Fibroblast of lung (primary cell): ENCODE measurements around the gene ORM2.

Source experiments
- EZH2 ChIP-seq: IDR thresholded peaks from 2 replicates; pipeline ENCODE4 v1.5.1; 2012; ENCODE audit warnings: low read length, control low read depth, mild to moderate bottlenecking; ENCODE audit errors: missing control alignments
- TF ChIP-seq, protein P1 (sequence below), 2 donors: IDR thresholded peaks in 1 of 2; conservative IDR thresholded peaks in 1 of 2; 1 replicate in 1 of 2; 2 replicates in 1 of 2; pipeline ENCODE4 v1.5.1; 2011 to 2012; ENCODE audit warnings: low read length in 2 of 2, control low read depth in 1 of 2, inconsistent platforms in 1 of 2, low read depth in 1 of 2, mild to moderate bottlenecking in 1 of 2

DNA sequence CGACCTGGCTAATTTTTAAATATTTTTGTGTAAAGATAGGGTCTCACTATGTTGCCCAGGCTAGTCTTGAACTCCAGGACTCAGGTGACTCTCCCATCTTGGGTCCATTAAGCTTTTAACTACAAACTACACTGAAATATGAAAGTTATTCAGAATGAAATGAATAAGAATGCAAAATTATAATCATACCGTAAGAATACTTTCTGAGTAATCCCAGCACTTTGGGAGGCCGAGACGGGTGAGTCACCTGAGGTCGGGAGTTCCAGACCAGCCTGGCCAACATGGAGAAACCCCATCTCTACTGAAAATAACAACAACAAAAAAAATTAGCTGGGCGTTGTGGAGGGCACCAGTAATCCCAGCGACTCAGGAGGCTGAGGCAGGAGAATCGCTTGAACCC, 7.9 kb upstream of the ORM2 start:
- TF ChIP-seq, protein P1, sequence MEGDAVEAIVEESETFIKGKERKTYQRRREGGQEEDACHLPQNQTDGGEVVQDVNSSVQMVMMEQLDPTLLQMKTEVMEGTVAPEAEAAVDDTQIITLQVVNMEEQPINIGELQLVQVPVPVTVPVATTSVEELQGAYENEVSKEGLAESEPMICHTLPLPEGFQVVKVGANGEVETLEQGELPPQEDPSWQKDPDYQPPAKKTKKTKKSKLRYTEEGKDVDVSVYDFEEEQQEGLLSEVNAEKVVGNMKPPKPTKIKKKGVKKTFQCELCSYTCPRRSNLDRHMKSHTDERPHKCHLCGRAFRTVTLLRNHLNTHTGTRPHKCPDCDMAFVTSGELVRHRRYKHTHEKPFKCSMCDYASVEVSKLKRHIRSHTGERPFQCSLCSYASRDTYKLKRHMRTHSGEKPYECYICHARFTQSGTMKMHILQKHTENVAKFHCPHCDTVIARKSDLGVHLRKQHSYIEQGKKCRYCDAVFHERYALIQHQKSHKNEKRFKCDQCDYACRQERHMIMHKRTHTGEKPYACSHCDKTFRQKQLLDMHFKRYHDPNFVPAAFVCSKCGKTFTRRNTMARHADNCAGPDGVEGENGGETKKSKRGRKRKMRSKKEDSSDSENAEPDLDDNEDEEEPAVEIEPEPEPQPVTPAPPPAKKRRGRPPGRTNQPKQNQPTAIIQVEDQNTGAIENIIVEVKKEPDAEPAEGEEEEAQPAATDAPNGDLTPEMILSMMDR (conservative IDR thresholded peaks at IDR 0.05 in 1 of 2, IDR thresholded peaks at IDR 0.05 in 1 of 2; ENCODE audit: low read depth in 1 of 2, low read length in 2 of 2): no peak
- TF ChIP-seq EZH2: no peak
